HG02588 (cell line): ENCODE measurements around the gene COBL.

Experiments
- ATAC-seq: cut with Tn5 transposase; IDR thresholded peaks from one replicate; pipeline ENCODE4 v1.9.1; 2021; ENCODE audit warnings: mild to moderate bottlenecking, moderate library complexity; ENCODE audit not compliant: unreplicated experiment

COBL gene

GRCh38 chr7:51308265-51308664 is 8.3 kb downstream of the COBL start:
- ATAC-seq: no peak

- no peak for ATAC-seq
These were observed 8.9 kb downstream of the COBL start for GRCh38 chr7:51307651-51308210.

GRCh38 chr7:51306761-51307160 is 9.8 kb downstream of the COBL start:
- ATAC-seq: no peak

GRCh38 chr7:51304729-51305128 is 11.9 kb downstream of the COBL start:
- ATAC-seq: no peak

GRCh38 chr7:51303142-51303525 is 13.5 kb downstream of the COBL start:
- ATAC-seq: no peak

- no peak for ATAC-seq
These were observed 14.8 kb downstream of the COBL start for GRCh38 chr7:51301806-51302205.

GRCh38 chr7:51300762-51301674 is 15.6 kb downstream of the COBL start:
- no peak for ATAC-seq

GRCh38 chr7:51299391-51300133 is 17.0 kb downstream of the COBL start:
- ATAC-seq: no peak

GRCh38 chr7:51298912-51299311 is 17.7 kb downstream of the COBL start:
- ATAC-seq: no peak

- ATAC-seq: no peak
These were observed 18.6 kb downstream of the COBL start for GRCh38 chr7:51297986-51298385.

- no peak for ATAC-seq
These were observed 21.0 kb downstream of the COBL start for GRCh38 chr7:51295440-51296245.

- ATAC-seq: no peak
These were observed 24.0 kb downstream of the COBL start for GRCh38 chr7:51292596-51292995.

- no peak for ATAC-seq
These were observed 25.7 kb downstream of the COBL start for GRCh38 chr7:51290702-51291540.

GRCh38 chr7:51290304-51290637 is 26.3 kb downstream of the COBL start:
- ATAC-seq: no peak

GRCh38 chr7:51289623-51290303 is 26.8 kb downstream of the COBL start:
- no peak for ATAC-seq

- no peak for ATAC-seq
These were observed 27.6 kb downstream of the COBL start for GRCh38 chr7:51288896-51289622.

- no peak for ATAC-seq
These were observed 30.2 kb downstream of the COBL start for GRCh38 chr7:51286401-51286800.

- no peak for ATAC-seq
These were observed 36.5 kb downstream of the COBL start for GRCh38 chr7:51280156-51280555.
